ENCODE measurements around the gene KDM4B. TPM values are rescaled to one million over a fixed set of nuclear protein-coding genes. Genes with fewer than 3 reads are reported as not detected.

Gene KDM4B
- polyA plus RNA-seq, 1 of the 3 experiments (the other 2 are of a cell fraction) = 12.2 TPM

GRCh38 chr19:5013761-5014160, 44.8 kb downstream of the KDM4B start:
- TF ChIP-seq PBX3 (IDR thresholded peaks at IDR 0.05) (no peak), MAX (IDR thresholded peaks at IDR 0.05; ENCODE audit: low read depth) (no peak), YY1 (IDR thresholded peaks at IDR 0.05; ENCODE audit: low read depth) (no peak), SIN3A (IDR thresholded peaks at IDR 0.05; ENCODE audit: borderline replicate concordance, low read depth, low read length) (no peak), TCF12 (IDR thresholded peaks at IDR 0.05) (no peak), RFX5 (IDR thresholded peaks at IDR 0.05; ENCODE audit: low read length) (no peak), POLR2AphosphoS5 (IDR thresholded peaks at IDR 0.05; ENCODE audit: low read depth, low read length) (no peak), CTCF (IDR thresholded peaks at IDR 0.05) (no peak), FOXM1 (IDR thresholded peaks at IDR 0.05; ENCODE audit: low read depth) (no peak), SMC3 (IDR thresholded peaks at IDR 0.05; ENCODE audit: low read depth, low read length) (no peak), IRF3 (IDR thresholded peaks at IDR 0.05; ENCODE audit: low read depth, low read length) (no peak), RXRA (IDR thresholded peaks at IDR 0.05; ENCODE audit: borderline replicate concordance, low read depth) (no peak), MXI1 (IDR thresholded peaks at IDR 0.05; ENCODE audit: low read depth, low read length) (no peak), ZBTB33 (IDR thresholded peaks at IDR 0.05; ENCODE audit: borderline replicate concordance, low read depth) (no peak), GATA2 (CRISPR knock-in tag; IDR thresholded peaks at IDR 0.05) (no peak), TAF1 (IDR thresholded peaks at IDR 0.05; ENCODE audit: borderline replicate concordance, low read depth, low read length) (no peak), JUND (IDR thresholded peaks at IDR 0.05) (no peak), USF2 (IDR thresholded peaks at IDR 0.05; ENCODE audit: borderline replicate concordance, low read depth, low read length) (no peak)
- Histone ChIP-seq H3K9ac (no peak overlapping the region), H2AFZ (ENCODE audit: low read depth) (no peak overlapping the region), H3K79me2 (ENCODE audit: insufficient read depth) (peaks cover 76% of the 10 kb centered on the region), H3K4me1 (ENCODE audit: control insufficient read depth in 1 of 2, insufficient read depth in 2 of 2, low read depth in 1 of 2, low read length in 1 of 2) (no peaks in the 10 kb centered on the region), H3F3A (replicated peaks; ENCODE audit: insufficient read depth) (peaks cover 4% of the 10 kb centered on the region), H3K36me3 (replicated peaks in 1 of 2; ENCODE audit: control insufficient read depth in 1 of 2, insufficient read depth in 2 of 2, low read length in 1 of 2) (peaks cover 4 to 6% of the 10 kb centered on the region in 2 experiments), H3K27me3 (ENCODE audit: insufficient read depth) (no peaks in the 10 kb centered on the region), H3K4me3 (ENCODE audit: low read depth in 2 of 2, low read length in 1 of 2) (no peak overlapping the region), H3K27ac (ENCODE audit: low read depth in 2 of 2, low read length in 1 of 2) (no peak overlapping the region), H3K4me2 (no peak overlapping the region), H3K9me3 (no peaks in the 10 kb centered on the region), H3K9me2 (no peaks in the 10 kb centered on the region), H4K20me1 (ENCODE audit: insufficient read depth) (peaks cover 70% of the 10 kb centered on the region)
- WGBS (ENCODE audit: low lambda C conversion rate) = 93% methylated on average over 11 of the region's 14 CpGs
- no peak for DNase-seq
- ChIA-PET CTCF (interaction anchor here (5.1 kb wide), 1 partner anchor 17 kb away, joined by 46 read pairs; no protein-coding TSS in a partner anchor), POLR2A (no interaction called here)
